H7 (cell line): Measurements from ENCODE around the gene SORCS2. TPM values are rescaled to one million over a fixed set of nuclear protein-coding genes. Genes with fewer than 3 reads are reported as not detected.

Experiments used
- DNase-seq: peaks from one replicate; pipeline ENCODE4 v3.0.0; 2012
- H3K27me3 ChIP-seq: 2 replicates; pipeline ENCODE4 v1.6.0; 2011; ENCODE audit warnings: mild to moderate bottlenecking, low read length; ENCODE audit not compliant: control insufficient read depth, insufficient read depth
- H3K36me3 ChIP-seq: replicated peaks from 2 replicates; pipeline ENCODE4 v1.5.1; 2011; ENCODE audit warnings: low read length; ENCODE audit not compliant: control insufficient read depth, insufficient read depth
- H3K4me3 ChIP-seq: 2 replicates; pipeline ENCODE4 v1.5.1; 2011; ENCODE audit warnings: low read depth, mild to moderate bottlenecking, control low read depth, low read length, moderate library complexity; ENCODE audit not compliant: insufficient read depth
- total RNA-seq: library from RNA; depleted of rRNA; stranded (reverse); fragments of >200 nt; shearing (Covaris generic); gene quantifications from 2 replicates; pipeline ENCODE4 v1.2.3, GENCODE V29; 2014

SORCS2 gene
- total RNA-seq, 1 experiment from 2014 or later = 2.0 TPM

DNA sequence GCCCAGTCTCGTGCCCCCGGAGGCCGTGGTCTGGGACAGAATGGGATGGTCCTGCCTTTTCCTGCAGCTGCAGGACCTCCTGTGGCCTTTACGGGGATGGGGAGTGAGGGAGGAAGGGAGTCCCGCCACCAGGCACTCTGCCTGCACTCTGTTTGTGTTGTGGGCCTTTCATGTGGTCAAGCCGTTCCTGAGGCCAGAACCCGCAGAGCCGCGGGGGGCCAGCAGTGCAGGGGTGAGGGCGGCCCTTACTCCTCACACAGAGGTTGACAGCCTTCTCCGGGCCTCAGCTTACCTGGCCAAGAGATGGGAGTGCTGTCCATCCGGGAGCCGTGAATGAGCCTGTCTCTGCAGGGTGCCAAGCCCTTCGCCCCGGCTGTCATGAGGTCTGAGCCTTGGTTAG, 516.6 kb downstream of the SORCS2 start:
- Histone ChIP-seq H3K27me3 (no peaks in the 10 kb centered on the region), H3K4me3 (no peak overlapping the region), H3K36me3 (no peaks in the 10 kb centered on the region)
- no peak for DNase-seq

DNA sequence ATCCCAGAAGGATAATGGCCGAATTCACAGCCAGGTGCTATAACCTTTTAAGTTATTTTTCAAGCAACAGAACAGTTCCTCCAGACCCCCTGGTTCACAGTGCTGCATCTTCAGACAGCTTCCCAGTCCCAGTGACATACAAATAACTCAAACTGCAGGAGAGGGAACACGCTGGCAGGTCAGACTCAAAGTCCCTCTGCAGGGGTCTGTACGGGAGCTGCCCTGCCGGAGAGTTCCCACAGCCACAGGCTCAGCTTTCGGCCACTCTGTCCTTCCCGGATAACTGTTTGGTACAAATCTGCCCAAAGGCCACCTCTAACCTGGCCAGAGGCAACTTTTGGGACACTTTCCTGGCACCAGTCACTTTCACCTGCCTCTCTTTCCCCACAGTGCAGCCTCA, 517.1 kb downstream of the SORCS2 start:
- Histone ChIP-seq H3K36me3 (no peaks in the 10 kb centered on the region), H3K27me3 (no peaks in the 10 kb centered on the region), H3K4me3 (no peak overlapping the region)
- no peak for DNase-seq

DNA sequence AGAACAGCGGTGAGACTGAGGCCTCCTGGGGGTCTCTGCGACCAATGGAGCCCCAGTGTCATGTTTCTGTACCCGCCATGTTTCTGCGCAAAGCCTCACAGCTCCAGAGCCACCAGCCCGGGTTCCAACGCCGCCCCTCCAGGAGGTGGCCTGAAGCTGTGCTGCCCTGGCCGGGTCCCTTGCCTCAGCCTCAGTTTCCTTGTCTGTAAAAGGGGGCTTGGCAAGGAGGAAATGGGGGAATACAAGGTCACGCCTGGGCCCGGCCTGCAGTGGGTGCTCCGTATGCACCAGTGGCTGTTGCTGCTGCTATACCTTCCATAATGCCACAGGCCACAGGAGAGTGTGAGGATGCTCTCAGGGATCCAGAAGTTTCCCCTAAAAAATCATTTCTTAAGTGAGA, 517.8 kb downstream of the SORCS2 start:
- no peak for DNase-seq
- H3K36me3 ChIP-seq = no peaks in the 10 kb centered on the region
- H3K4me3 ChIP-seq = no peak overlapping the region
- H3K27me3 ChIP-seq = no peaks in the 10 kb centered on the region

DNA sequence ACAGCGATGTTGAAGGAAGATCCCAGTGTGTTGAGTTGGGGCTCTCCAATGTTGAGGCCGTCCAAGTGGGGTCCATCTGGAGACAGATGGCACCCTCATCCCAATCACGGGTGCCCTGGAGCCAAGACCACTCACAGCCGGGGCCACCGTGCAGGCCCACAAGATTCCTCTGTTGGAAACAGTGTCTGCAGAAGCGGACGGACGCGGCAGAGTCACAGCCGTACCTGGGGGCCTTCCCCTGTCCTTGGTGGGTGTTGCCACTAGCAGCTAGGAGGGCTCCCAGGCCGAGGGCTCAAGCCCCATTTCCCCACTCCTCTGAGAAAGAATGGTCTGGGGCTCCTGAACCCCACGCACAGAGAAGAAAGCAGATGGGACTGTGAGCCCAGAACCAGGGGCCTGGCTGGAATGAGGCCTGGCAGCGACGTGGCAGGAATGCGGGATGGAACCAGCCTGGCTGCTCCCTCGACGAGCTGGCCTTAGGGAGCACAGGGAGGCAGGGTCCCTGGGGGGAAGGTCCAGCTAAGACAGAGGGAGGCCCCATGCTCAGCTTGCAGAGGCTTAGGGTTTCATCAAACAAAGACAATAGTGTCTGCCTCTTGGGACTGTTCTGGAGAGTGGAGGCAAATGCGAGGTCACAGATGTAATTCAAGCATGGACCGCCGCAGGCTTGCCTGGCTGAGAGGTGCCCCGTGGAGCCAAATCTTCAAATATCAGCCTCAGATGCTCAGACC, 518.4 kb downstream of the SORCS2 start:
- no peak for DNase-seq
- H3K4me3 ChIP-seq = no peak overlapping the region

DNA sequence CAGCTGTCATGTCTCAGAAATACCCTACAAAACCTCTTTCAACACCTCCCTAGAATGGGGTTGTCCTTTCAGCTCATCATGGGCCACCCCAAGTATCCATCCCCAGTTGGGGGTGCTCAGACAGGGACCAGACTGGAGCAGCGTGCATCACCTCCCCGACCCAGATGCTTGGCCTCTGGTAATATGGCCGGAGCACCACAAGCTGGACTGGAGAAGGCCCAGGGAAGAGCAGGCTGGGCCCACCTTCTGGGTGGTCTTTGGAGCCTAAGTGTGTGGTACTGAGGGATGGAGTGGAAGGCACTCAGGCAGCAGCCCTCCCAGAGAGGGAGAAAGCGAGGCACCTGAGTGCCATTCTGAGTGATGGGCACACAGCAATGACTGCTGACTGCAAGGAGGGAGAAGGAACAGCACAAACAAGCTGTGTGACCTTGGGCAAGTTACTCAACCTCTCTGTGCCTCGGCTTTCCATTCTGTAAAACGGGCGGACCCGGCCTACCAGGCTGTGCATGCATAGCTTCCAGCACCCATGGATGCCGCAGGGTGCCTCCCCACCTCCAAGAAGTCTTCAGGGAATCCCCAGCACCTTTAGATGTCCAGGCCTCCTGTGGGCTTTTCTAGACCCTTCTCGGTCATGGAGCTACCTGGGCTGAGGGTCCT, 519.1 kb downstream of the SORCS2 start:
- H3K36me3 ChIP-seq = no peaks in the 10 kb centered on the region
- no peak overlapping the region for H3K4me3 ChIP-seq
- H3K27me3 ChIP-seq = no peaks in the 10 kb centered on the region
- DNase-seq = no peak

More for the DNA sequence above, 518.4 kb downstream of the SORCS2 start:
- no peaks in the 10 kb centered on the region for H3K27me3 ChIP-seq
- no peaks in the 10 kb centered on the region for H3K36me3 ChIP-seq

DNA sequence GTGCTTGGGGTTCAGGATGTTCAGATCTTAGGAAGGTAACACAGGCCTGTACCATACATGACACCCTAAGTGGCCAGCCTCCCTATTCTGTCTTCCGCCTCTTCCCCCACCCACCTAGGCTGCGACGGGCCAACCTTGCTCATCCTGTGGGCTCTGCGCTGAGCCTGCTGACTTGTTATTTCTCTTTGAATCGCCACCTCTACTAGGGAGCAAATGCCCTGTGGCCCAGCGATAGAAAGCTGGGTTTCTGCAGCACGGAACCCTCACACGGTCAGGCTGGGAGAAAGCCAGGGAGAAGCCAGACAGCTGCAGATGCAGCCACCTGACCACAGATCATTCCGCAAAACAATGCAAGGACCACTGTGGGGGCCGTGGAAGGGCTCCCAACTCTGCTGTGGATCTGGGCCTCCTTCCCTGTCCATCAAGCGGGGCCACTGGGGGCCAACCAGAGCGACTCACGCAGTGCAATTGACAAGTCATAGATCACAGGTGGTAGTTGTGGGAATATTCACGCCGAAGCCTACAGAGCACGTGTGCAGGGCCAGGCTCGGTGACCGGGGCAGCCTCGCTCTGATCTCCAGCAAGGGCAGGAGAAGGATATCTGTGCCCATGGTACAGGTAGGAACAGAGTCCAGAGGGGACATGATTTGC, 519.8 kb downstream of the SORCS2 start:
- H3K36me3 ChIP-seq = no peaks in the 10 kb centered on the region
- H3K27me3 ChIP-seq = no peaks in the 10 kb centered on the region
- no peak for DNase-seq
- H3K4me3 ChIP-seq = no peak overlapping the region

DNA sequence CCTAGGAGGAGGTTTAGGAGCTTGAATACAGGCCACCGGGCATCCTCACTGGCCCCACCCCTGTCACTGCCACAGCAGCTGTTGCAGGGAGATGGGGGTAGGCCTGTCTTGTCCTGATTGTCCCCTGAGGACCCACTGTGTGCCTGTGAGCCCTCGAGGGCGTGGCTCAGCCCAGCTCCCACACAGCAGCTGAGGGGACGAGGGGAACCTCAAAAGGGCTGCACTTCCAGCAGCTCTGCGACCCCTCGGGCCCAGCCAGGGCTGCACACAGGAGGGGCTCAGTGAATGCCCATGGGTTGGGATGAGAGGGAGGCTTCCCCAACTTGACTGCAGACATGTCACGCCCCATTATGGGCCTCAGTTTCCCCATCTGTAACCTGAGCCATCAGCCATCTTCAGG, 521.4 kb downstream of the SORCS2 start:
- no peak overlapping the region for H3K4me3 ChIP-seq
- DNase-seq = no peak
- no peaks in the 10 kb centered on the region for H3K36me3 ChIP-seq
- H3K27me3 ChIP-seq = no peaks in the 10 kb centered on the region

DNA sequence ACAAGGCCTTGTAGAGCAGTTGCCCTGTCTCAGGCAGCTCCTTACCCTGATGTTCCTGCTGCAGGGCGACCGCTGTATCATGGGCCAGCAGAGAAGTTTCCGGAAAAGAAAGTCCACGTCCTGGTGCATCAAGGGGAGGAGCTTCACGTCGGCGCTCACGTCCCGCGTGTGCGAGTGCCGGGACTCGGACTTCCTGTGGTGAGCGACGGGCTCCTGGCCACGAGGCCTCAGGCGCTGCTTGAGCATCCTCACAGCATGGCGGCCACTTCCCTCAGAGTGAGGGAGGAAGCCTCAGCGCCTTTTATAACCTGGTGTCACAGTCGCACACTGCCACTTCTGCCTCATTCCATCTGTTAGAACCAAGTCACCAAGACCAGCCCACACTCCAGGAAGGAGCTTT, 521.8 kb downstream of the SORCS2 start:
- Histone ChIP-seq H3K36me3 (no peaks in the 10 kb centered on the region), H3K27me3 (no peaks in the 10 kb centered on the region), H3K4me3 (no peak overlapping the region)
- DNase-seq = no peak

DNA sequence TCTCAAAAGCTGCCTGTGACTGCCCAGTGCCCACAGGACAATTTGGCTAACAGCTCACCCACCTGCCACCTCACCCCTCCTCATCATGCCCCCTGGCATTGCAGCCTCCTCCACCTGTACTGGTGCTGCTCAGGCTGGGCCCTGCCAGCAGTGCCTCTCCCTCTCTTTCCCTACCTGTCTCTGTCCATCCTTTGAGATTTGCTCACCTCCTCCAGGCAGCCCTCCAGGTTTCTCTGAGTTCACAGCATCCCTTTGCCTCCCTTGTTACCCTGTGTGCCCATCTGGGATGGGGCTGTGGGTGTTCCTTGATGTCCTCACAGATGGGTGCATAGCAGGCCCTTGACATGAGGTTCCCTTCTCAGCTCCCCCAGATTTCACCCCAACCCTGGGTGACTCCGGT, 522.4 kb downstream of the SORCS2 start:
- Histone ChIP-seq H3K36me3 (no peaks in the 10 kb centered on the region), H3K4me3 (no peak overlapping the region), H3K27me3 (no peaks in the 10 kb centered on the region)
- DNase-seq = no peak

DNA sequence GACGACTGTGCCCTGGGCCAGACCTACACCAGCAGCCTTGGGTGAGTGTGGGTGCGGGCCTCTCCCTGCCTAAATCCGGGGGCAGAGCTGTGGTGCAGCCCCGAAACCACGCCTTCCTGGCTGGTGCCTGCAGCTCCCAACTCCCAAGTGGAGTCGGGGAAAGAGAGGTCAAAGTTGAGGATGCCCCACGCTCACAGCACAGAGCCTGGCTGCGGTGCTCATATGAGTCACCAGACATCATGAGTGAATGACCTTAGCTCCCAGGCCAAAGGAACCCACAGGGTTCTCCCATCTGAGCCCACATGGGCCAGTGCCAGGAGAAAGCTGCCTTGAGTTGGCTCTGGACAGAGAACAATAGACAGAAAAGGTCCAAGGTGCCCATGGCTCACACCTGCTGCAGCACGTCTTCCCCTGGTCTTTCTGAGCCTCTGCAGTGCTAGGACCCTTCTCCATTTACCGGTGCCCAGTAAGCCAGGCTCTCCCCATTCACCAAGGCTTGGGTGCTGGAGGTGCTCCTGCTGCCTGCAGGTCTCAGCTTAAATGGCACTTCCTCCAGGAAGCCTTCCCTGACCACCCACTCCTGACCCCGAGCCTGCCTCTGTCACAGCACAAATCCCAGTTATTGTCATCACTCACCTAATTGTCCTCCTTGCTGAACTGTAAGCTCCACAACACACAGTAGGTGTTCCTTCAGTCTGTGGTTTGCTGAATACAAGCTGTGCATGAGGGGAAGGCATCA, 523.1 kb downstream of the SORCS2 start:
- Histone ChIP-seq H3K4me3 (no peak overlapping the region), H3K27me3 (no peaks in the 10 kb centered on the region), H3K36me3 (no peaks in the 10 kb centered on the region)
- no peak for DNase-seq

DNA sequence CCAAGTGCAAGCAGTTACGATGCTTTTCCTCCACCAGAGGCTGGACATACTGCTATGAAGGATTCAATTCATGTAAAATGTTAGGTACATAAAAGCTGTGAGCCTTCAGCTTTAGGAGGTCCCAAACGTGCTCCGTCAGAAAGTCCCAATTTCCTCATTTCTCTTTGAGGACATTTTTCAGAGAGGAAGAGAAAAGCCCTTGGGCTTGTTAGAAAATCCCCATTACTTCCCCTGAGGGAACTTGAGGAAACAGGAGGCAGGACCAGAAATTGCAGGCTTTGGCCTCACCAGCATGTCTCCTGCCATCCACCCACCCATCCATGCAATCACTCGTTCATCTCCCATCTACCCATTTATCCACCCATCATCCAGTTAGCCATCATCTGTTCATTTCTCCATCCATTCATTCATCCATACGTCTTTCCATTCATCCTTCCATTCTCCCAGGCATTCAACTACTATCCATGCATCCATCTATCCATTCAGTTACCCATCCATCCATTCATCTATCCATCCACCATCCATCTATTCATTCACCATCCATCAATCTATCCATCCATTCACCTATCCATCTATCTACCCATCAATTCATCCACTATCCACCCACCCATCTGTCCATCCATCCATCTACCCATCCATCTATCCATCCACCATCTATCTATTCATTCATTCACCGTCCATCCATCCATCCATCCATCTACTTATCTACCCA, 523.8 kb downstream of the SORCS2 start:
- no peak for DNase-seq
- Histone ChIP-seq H3K36me3 (no peaks in the 10 kb centered on the region), H3K4me3 (no peak overlapping the region), H3K27me3 (no peaks in the 10 kb centered on the region)

DNA sequence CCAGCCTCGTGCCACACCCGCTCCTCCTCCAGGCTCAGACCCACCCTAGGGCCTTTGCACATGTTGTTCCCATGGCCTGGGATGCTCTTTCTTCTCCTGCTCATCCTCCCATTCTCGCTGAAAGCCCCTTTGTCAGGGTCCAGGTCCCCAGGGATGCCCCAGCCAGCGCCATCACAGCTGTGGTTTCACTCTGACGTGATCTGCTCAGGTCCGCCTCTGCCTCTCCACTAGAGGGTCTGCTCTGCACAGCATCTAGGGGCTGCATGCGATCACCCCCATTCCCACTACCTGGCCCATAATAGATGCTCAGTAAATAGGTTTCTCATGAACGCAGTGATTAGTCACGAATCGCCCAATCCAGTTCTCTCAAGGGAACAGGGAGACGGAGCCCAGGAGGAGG, 524.8 kb downstream of the SORCS2 start:
- DNase-seq = no peak
- H3K4me3 ChIP-seq = no peak overlapping the region
- H3K27me3 ChIP-seq = no peaks in the 10 kb centered on the region
- no peaks in the 10 kb centered on the region for H3K36me3 ChIP-seq

DNA sequence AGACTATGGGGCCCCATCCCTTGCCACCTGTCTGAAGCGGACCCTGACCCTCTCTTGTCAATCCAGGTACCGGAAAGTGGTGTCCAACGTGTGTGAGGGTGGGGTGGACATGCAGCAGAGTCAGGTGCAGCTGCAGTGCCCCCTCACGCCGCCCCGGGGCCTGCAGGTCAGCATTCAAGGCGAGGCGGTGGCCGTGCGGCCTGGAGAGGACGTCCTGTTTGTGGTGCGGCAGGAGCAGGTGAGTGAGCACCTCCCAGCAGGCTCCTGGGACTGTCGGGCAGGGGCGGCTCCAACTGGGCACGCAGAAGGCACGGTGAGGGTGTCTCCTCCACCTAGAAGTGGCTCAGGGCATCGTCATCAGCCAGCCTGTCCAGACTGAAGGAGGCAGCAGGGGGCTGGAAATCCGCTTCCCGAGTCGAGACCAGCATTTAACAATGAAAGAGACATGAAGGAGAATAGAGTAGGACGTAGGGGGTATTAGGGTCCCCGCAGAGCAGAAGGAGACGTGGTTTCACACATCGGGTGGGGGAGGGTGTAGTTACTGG, 525.7 kb downstream of the SORCS2 start:
- DNase-seq = peak; percentile 77
- H3K27me3 ChIP-seq = no peaks in the 10 kb centered on the region
- no peak overlapping the region for H3K4me3 ChIP-seq
- H3K36me3 ChIP-seq = no peaks in the 10 kb centered on the region
